GM12865 (cell line): ENCODE measurements around the gene LARGE1.

ENCODE experiments used
- DNase-seq: peaks from one replicate; pipeline ENCODE4 v3.0.0; 2010; ENCODE audit warnings: low read depth
- H3K4me3 ChIP-seq: 2 replicates; pipeline ENCODE4 v1.5.1; 2011; ENCODE audit warnings: mild to moderate bottlenecking, low read depth, low read length, control low read depth
- CTCF ChIP-seq: IDR thresholded peaks from 2 replicates; pipeline ENCODE4 v1.5.1; 2011; ENCODE audit warnings: low read length, control low read depth, low read depth, inconsistent platforms; ENCODE audit not compliant: insufficient read depth; ENCODE audit errors: missing control alignments

The LARGE1 gene

GRCh38 chr22:33597274-33597985 is 322.8 kb downstream of the LARGE1 start:
- TF ChIP-seq CTCF, result no peak
- no peak for DNase-seq

GRCh38 chr22:33593818-33594217 is 326.5 kb downstream of the LARGE1 start:
- H3K4me3 ChIP-seq, result no peak overlapping the region
- DNase-seq, result no peak
- no peak for TF ChIP-seq CTCF

More at GRCh38 chr22:33597274-33597985, 322.8 kb downstream of the LARGE1 start:
- H3K4me3 ChIP-seq, result no peak overlapping the region

GRCh38 chr22:33591946-33592345 is 328.3 kb downstream of the LARGE1 start:
- no peak overlapping the region for H3K4me3 ChIP-seq
- no peak for DNase-seq
- no peak for TF ChIP-seq CTCF

- H3K4me3 ChIP-seq, result no peak overlapping the region
- no peak for TF ChIP-seq CTCF
- no peak for DNase-seq
These were observed 331.0 kb downstream of the LARGE1 start for GRCh38 chr22:33589297-33589696.

- TF ChIP-seq CTCF, result no peak
- DNase-seq, result no peak
- H3K4me3 ChIP-seq, result no peak overlapping the region
These were observed 331.4 kb downstream of the LARGE1 start for GRCh38 chr22:33588860-33589259.

GRCh38 chr22:33584152-33584551 is 336.1 kb downstream of the LARGE1 start:
- no peak for TF ChIP-seq CTCF
- DNase-seq, result no peak
- H3K4me3 ChIP-seq, result no peak overlapping the region
